Measurements from ENCODE around the gene RPS6KA1.

GRCh38 chr1:26522073-26522472 lies 7.5 kb upstream of the RPS6KA1 start:
- no peak for TF ChIP-seq CTCF (conservative IDR thresholded peaks at IDR 0.05 in 1 of 2, IDR thresholded peaks at IDR 0.05 in 1 of 2; ENCODE audit: low read depth in 1 of 2, low read length in 2 of 2)
- no peak for TF ChIP-seq EZH2 (IDR thresholded peaks at IDR 0.05; ENCODE audit: low read length, missing control alignments)
